Neuron (in vitro differentiated cells): ENCODE measurements around the gene ATP23.

ENCODE experiments used
- H2AFZ ChIP-seq: one replicate; pipeline ENCODE4 v1.6.1; 2013; ENCODE audit warnings: low read depth, mild to moderate bottlenecking, inconsistent platforms, low read length, moderate library complexity
- H3K27me3 ChIP-seq: one replicate; pipeline ENCODE4 v1.6.1; 2013; ENCODE audit warnings: low read length; ENCODE audit not compliant: insufficient read depth
- H3K36me3 ChIP-seq: one replicate; pipeline ENCODE4 v1.6.1; 2013; ENCODE audit warnings: low read length; ENCODE audit not compliant: insufficient read depth
- H3K4me1 ChIP-seq: one replicate; pipeline ENCODE4 v1.6.1; 2013; ENCODE audit warnings: low read length; ENCODE audit not compliant: insufficient read depth
- H3K4me3 ChIP-seq: 2 replicates; pipeline ENCODE4 v1.5.1; 2013; ENCODE audit warnings: mild to moderate bottlenecking, low read length, moderate library complexity
- H3K9me3 ChIP-seq: one replicate; pipeline ENCODE4 v1.6.1; 2013; ENCODE audit warnings: low read length

The ATP23 gene

GRCh38 chr12:57902478-57902969 is 38.8 kb upstream of the ATP23 start:
- Histone ChIP-seq H3K27me3 (no peaks in the 10 kb centered on the region), H3K4me3 (no peak overlapping the region), H3K4me1 (peaks cover 25% of the 10 kb centered on the region), H3K36me3 (no peaks in the 10 kb centered on the region), H3K9me3 (no peaks in the 10 kb centered on the region), H2AFZ (no peak overlapping the region)

- Histone ChIP-seq H2AFZ (no peak overlapping the region), H3K4me3 (no peak overlapping the region), H3K27me3 (no peaks in the 10 kb centered on the region), H3K4me1 (peaks cover 7% of the 10 kb centered on the region), H3K9me3 (no peaks in the 10 kb centered on the region), H3K36me3 (no peaks in the 10 kb centered on the region)
Measured at GRCh38 chr12:57904426-57904825, 36.9 kb upstream of the ATP23 start.

GRCh38 chr12:57904848-57905811 is 36.2 kb upstream of the ATP23 start:
- peaks cover 7% of the 10 kb centered on the region for H3K4me1 ChIP-seq
- no peaks in the 10 kb centered on the region for H3K36me3 ChIP-seq
- no peak overlapping the region for H3K4me3 ChIP-seq
- H3K9me3 ChIP-seq: no peaks in the 10 kb centered on the region
- H3K27me3 ChIP-seq: no peaks in the 10 kb centered on the region
- no peak overlapping the region for H2AFZ ChIP-seq

- no peak overlapping the region for H2AFZ ChIP-seq
- no peaks in the 10 kb centered on the region for H3K9me3 ChIP-seq
- H3K4me1 ChIP-seq: peaks cover 7% of the 10 kb centered on the region
- no peak overlapping the region for H3K4me3 ChIP-seq
- no peaks in the 10 kb centered on the region for H3K36me3 ChIP-seq
- no peaks in the 10 kb centered on the region for H3K27me3 ChIP-seq
Measured at GRCh38 chr12:57905812-57906475, 35.4 kb upstream of the ATP23 start.

- H3K27me3 ChIP-seq: no peaks in the 10 kb centered on the region
- H2AFZ ChIP-seq: no peak overlapping the region
- no peaks in the 10 kb centered on the region for H3K9me3 ChIP-seq
- H3K4me1 ChIP-seq: peaks cover 7% of the 10 kb centered on the region
- no peak overlapping the region for H3K4me3 ChIP-seq
- no peaks in the 10 kb centered on the region for H3K36me3 ChIP-seq
Measured at GRCh38 chr12:57906821-57907220, 34.5 kb upstream of the ATP23 start.

- H3K36me3 ChIP-seq: no peaks in the 10 kb centered on the region
- H3K4me1 ChIP-seq: peaks cover 5% of the 10 kb centered on the region
- no peaks in the 10 kb centered on the region for H3K9me3 ChIP-seq
- no peak overlapping the region for H2AFZ ChIP-seq
- no peaks in the 10 kb centered on the region for H3K27me3 ChIP-seq
- no peak overlapping the region for H3K4me3 ChIP-seq
Measured at GRCh38 chr12:57907281-57907680, 34.1 kb upstream of the ATP23 start.

GRCh38 chr12:57908511-57908910 is 32.9 kb upstream of the ATP23 start:
- Histone ChIP-seq H3K4me1 (no peaks in the 10 kb centered on the region), H3K36me3 (no peaks in the 10 kb centered on the region), H2AFZ (no peak overlapping the region), H3K9me3 (no peaks in the 10 kb centered on the region), H3K27me3 (no peaks in the 10 kb centered on the region), H3K4me3 (no peak overlapping the region)

GRCh38 chr12:57909056-57909455 is 32.3 kb upstream of the ATP23 start:
- H3K27me3 ChIP-seq: no peaks in the 10 kb centered on the region
- H3K36me3 ChIP-seq: no peaks in the 10 kb centered on the region
- no peak overlapping the region for H2AFZ ChIP-seq
- H3K9me3 ChIP-seq: peaks cover 3% of the 10 kb centered on the region
- H3K4me1 ChIP-seq: no peaks in the 10 kb centered on the region
- H3K4me3 ChIP-seq: no peak overlapping the region

GRCh38 chr12:57909611-57910010 is 31.8 kb upstream of the ATP23 start:
- peaks cover 3% of the 10 kb centered on the region for H3K9me3 ChIP-seq
- no peaks in the 10 kb centered on the region for H3K36me3 ChIP-seq
- no peak overlapping the region for H3K4me3 ChIP-seq
- H3K4me1 ChIP-seq: no peaks in the 10 kb centered on the region
- H3K27me3 ChIP-seq: no peaks in the 10 kb centered on the region
- no peak overlapping the region for H2AFZ ChIP-seq

GRCh38 chr12:57918147-57918546 is 23.2 kb upstream of the ATP23 start:
- peaks cover 7% of the 10 kb centered on the region for H3K27me3 ChIP-seq
- H3K4me1 ChIP-seq: no peaks in the 10 kb centered on the region
- peaks cover 3% of the 10 kb centered on the region for H3K9me3 ChIP-seq
- no peaks in the 10 kb centered on the region for H3K36me3 ChIP-seq
- H2AFZ ChIP-seq: no peak overlapping the region
- H3K4me3 ChIP-seq: no peak overlapping the region

- H2AFZ ChIP-seq: no peak overlapping the region
- no peaks in the 10 kb centered on the region for H3K27me3 ChIP-seq
- H3K9me3 ChIP-seq: no peaks in the 10 kb centered on the region
- H3K36me3 ChIP-seq: no peaks in the 10 kb centered on the region
- H3K4me1 ChIP-seq: no peaks in the 10 kb centered on the region
- no peak overlapping the region for H3K4me3 ChIP-seq
Measured at GRCh38 chr12:57927086-57927485, 14.3 kb upstream of the ATP23 start.

GRCh38 chr12:57929092-57929830 is 12.1 kb upstream of the ATP23 start:
- Histone ChIP-seq H3K9me3 (no peaks in the 10 kb centered on the region), H3K27me3 (no peaks in the 10 kb centered on the region), H2AFZ (no peak overlapping the region), H3K36me3 (no peaks in the 10 kb centered on the region), H3K4me3 (no peak overlapping the region), H3K4me1 (peaks cover 1% of the 10 kb centered on the region)

GRCh38 chr12:57934819-57935218 is 6.5 kb upstream of the ATP23 start:
- Histone ChIP-seq H3K4me3 (peak overlapping the region; percentile 71), H3K27me3 (no peaks in the 10 kb centered on the region), H3K9me3 (no peaks in the 10 kb centered on the region), H3K36me3 (no peaks in the 10 kb centered on the region), H3K4me1 (peaks cover 12% of the 10 kb centered on the region), H2AFZ (no peak overlapping the region)
